IPS-18c (cell line): ENCODE data around the gene VAV2.

Experiments
- H3K4me3 ChIP-seq: 2 replicates; pipeline ENCODE4 v1.7.0; 2013; ENCODE audit warnings: low read depth, mild to moderate bottlenecking, low read length, moderate library complexity; ENCODE audit not compliant: insufficient read depth
- H3K9me3 ChIP-seq: one replicate; pipeline ENCODE4 v1.6.1; 2013; ENCODE audit warnings: mild to moderate bottlenecking, low read length, moderate library complexity; ENCODE audit not compliant: control insufficient read depth, insufficient read depth

Gene VAV2

GRCh38 chr9:133873461-133873891 lies 118.6 kb downstream of the VAV2 start:
- H3K9me3 ChIP-seq: peaks cover 2% of the 10 kb centered on the region
- H3K4me3 ChIP-seq: no peak overlapping the region

- Histone ChIP-seq H3K9me3 (peaks cover 2% of the 10 kb centered on the region), H3K4me3 (no peak overlapping the region)
Measured at GRCh38 chr9:133873009-133873408, 119.1 kb downstream of the VAV2 start.

- H3K4me3 ChIP-seq: no peak overlapping the region
- peaks cover 4% of the 10 kb centered on the region for H3K9me3 ChIP-seq
Measured at GRCh38 chr9:133870598-133871595, 121.2 kb downstream of the VAV2 start.

- Histone ChIP-seq H3K9me3 (peaks cover 5% of the 10 kb centered on the region), H3K4me3 (no peak overlapping the region)
Measured at GRCh38 chr9:133869674-133870405, 122.3 kb downstream of the VAV2 start.

GRCh38 chr9:133868203-133868602 lies 123.9 kb downstream of the VAV2 start:
- Histone ChIP-seq H3K9me3 (peaks cover 5% of the 10 kb centered on the region), H3K4me3 (no peak overlapping the region)

- Histone ChIP-seq H3K4me3 (no peak overlapping the region), H3K9me3 (peaks cover 5% of the 10 kb centered on the region)
Measured at GRCh38 chr9:133866946-133867345, 125.2 kb downstream of the VAV2 start.

- Histone ChIP-seq H3K4me3 (no peak overlapping the region), H3K9me3 (peaks cover 5% of the 10 kb centered on the region)
Measured at GRCh38 chr9:133864011-133864410, 128.1 kb downstream of the VAV2 start.

- peaks cover 5% of the 10 kb centered on the region for H3K9me3 ChIP-seq
- no peak overlapping the region for H3K4me3 ChIP-seq
Measured at GRCh38 chr9:133863257-133863592, 128.9 kb downstream of the VAV2 start.

GRCh38 chr9:133862585-133863256 lies 129.4 kb downstream of the VAV2 start:
- no peak overlapping the region for H3K4me3 ChIP-seq
- peaks cover 5% of the 10 kb centered on the region for H3K9me3 ChIP-seq

GRCh38 chr9:133861692-133862091 lies 130.4 kb downstream of the VAV2 start:
- H3K9me3 ChIP-seq: peaks cover 5% of the 10 kb centered on the region
- H3K4me3 ChIP-seq: no peak overlapping the region

GRCh38 chr9:133861086-133861485 lies 131.0 kb downstream of the VAV2 start:
- Histone ChIP-seq H3K4me3 (no peak overlapping the region), H3K9me3 (peaks cover 4% of the 10 kb centered on the region)

- Histone ChIP-seq H3K9me3 (no peaks in the 10 kb centered on the region), H3K4me3 (no peak overlapping the region)
Measured at GRCh38 chr9:133858771-133859170, 133.4 kb downstream of the VAV2 start.

- no peaks in the 10 kb centered on the region for H3K9me3 ChIP-seq
- no peak overlapping the region for H3K4me3 ChIP-seq
Measured at GRCh38 chr9:133857639-133858038, 134.5 kb downstream of the VAV2 start.

- Histone ChIP-seq H3K9me3 (no peaks in the 10 kb centered on the region), H3K4me3 (no peak overlapping the region)
Measured at GRCh38 chr9:133856798-133857197, 135.3 kb downstream of the VAV2 start.

- H3K9me3 ChIP-seq: no peaks in the 10 kb centered on the region
- H3K4me3 ChIP-seq: no peak overlapping the region
Measured at GRCh38 chr9:133855802-133856521, 136.2 kb downstream of the VAV2 start.

GRCh38 chr9:133855371-133855770 lies 136.8 kb downstream of the VAV2 start:
- Histone ChIP-seq H3K9me3 (no peaks in the 10 kb centered on the region), H3K4me3 (no peak overlapping the region)

GRCh38 chr9:133854765-133855164 lies 137.4 kb downstream of the VAV2 start:
- H3K9me3 ChIP-seq: no peaks in the 10 kb centered on the region
- H3K4me3 ChIP-seq: no peak overlapping the region
